Stimulated activated CD8-positive, alpha-beta memory T cell treated with anti-CD3 and anti-CD28 coated beads, Interleukin-7, amount 100 ng/mL, for 24 hours (primary cell): ENCODE measurements around the gene DNA2.

Source experiments
- DNase-seq: peaks from one replicate; pipeline ENCODE4 v3.0.0-alpha.2; 2020; ENCODE audit warnings: low read depth

Gene DNA2

GRCh38 chr10:68442971-68443370 lies 28.8 kb downstream of the DNA2 start:
- DNase-seq, result no peak

GRCh38 chr10:68440898-68441297 lies 30.9 kb downstream of the DNA2 start:
- no peak for DNase-seq

- DNase-seq, result no peak
Measured at GRCh38 chr10:68435803-68436202, 36.0 kb downstream of the DNA2 start.

GRCh38 chr10:68434657-68435056 lies 37.1 kb downstream of the DNA2 start:
- no peak for DNase-seq

- no peak for DNase-seq
Measured at GRCh38 chr10:68428396-68429104, 43.2 kb downstream of the DNA2 start.

- no peak for DNase-seq
Measured at GRCh38 chr10:68424454-68425014, 47.2 kb downstream of the DNA2 start.

GRCh38 chr10:68423522-68423921 lies 48.3 kb downstream of the DNA2 start:
- DNase-seq, result peak; percentile 3

GRCh38 chr10:68419376-68419775 lies 52.4 kb downstream of the DNA2 start:
- DNase-seq, result no peak

GRCh38 chr10:68408898-68409518 lies 62.8 kb downstream of the DNA2 start:
- DNase-seq, result no peak

- DNase-seq, result peak; percentile 47
Measured at GRCh38 chr10:68406815-68407548, 64.8 kb downstream of the DNA2 start, which contains the start of gene RUFY2. TSS of gene RUFY2 (minus strand) at chr10:68407277. CDS start at chr10:68407189, 88 bp downstream.

GRCh38 chr10:68406111-68406814 lies 65.5 kb downstream of the DNA2 start:
- peak; percentile 12 for DNase-seq

- DNase-seq, result no peak
Measured at GRCh38 chr10:68403701-68404100, 68.1 kb downstream of the DNA2 start.

GRCh38 chr10:68402276-68402675 lies 69.5 kb downstream of the DNA2 start:
- no peak for DNase-seq

- DNase-seq, result no peak
Measured at GRCh38 chr10:68397005-68397404, 74.8 kb downstream of the DNA2 start.

- no peak for DNase-seq
Measured at GRCh38 chr10:68385740-68386139, 86.0 kb downstream of the DNA2 start.

- DNase-seq, result no peak
Measured at GRCh38 chr10:68371604-68372003, 100.2 kb downstream of the DNA2 start.

GRCh38 chr10:68367121-68367520 lies 104.7 kb downstream of the DNA2 start:
- no peak for DNase-seq

- no peak for DNase-seq
Measured at GRCh38 chr10:68366600-68366999, 105.2 kb downstream of the DNA2 start.

- DNase-seq, result no peak
Measured at GRCh38 chr10:68365611-68366010, 106.2 kb downstream of the DNA2 start.

GRCh38 chr10:68364101-68364886 lies 107.5 kb downstream of the DNA2 start:
- no peak for DNase-seq
